Measurements from ENCODE around the gene GCNT4. TPM values are rescaled to one million over a fixed set of nuclear protein-coding genes. Genes with fewer than 3 reads are reported as not detected.

GCNT4 gene
- 0.32 and 0.65 TPM in 2 replicates for total RNA-seq

GRCh38 chr5:75052192-75053053, at the start of gene GCNT4:
TSS of gene GCNT4 (minus strand) at chr5:75052558. CDS start at chr5:75030037, 22,521 bp downstream.

Other genes with a start within 250 kb of the GCNT4 start
- gene FAM169A, start 186.2 kb downstream of the GCNT4 start, total RNA-seq, result under 0.01 and 0.78 TPM in 2 replicates
- gene ANKRD31, start 184.3 kb upstream of the GCNT4 start, total RNA-seq, result under 0.01 TPM in 2 replicates

All from epithelial cell of alveolus of lung (primary cell).